ENCODE data around the gene KLHL20.

DNA sequence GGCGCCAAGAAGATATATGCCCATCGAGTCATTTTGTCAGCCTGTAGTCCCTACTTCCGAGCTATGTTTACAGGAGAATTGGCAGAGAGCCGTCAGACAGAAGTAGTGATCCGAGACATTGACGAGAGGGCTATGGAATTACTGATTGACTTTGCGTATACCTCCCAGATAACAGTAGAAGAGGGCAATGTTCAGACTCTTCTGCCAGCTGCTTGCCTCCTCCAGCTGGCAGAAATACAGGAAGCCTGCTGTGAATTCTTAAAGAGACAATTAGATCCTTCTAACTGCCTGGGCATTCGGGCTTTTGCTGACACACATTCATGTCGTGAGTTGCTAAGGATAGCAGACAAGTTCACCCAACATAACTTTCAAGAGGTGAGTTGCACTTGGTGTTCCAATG is 19.1 kb downstream of the KLHL20 start:
- TF ChIP-seq, protein P1, sequence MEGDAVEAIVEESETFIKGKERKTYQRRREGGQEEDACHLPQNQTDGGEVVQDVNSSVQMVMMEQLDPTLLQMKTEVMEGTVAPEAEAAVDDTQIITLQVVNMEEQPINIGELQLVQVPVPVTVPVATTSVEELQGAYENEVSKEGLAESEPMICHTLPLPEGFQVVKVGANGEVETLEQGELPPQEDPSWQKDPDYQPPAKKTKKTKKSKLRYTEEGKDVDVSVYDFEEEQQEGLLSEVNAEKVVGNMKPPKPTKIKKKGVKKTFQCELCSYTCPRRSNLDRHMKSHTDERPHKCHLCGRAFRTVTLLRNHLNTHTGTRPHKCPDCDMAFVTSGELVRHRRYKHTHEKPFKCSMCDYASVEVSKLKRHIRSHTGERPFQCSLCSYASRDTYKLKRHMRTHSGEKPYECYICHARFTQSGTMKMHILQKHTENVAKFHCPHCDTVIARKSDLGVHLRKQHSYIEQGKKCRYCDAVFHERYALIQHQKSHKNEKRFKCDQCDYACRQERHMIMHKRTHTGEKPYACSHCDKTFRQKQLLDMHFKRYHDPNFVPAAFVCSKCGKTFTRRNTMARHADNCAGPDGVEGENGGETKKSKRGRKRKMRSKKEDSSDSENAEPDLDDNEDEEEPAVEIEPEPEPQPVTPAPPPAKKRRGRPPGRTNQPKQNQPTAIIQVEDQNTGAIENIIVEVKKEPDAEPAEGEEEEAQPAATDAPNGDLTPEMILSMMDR (IDR thresholded peaks at IDR 0.05): no peak
- TF ChIP-seq POLR2A (IDR thresholded peaks at IDR 0.05; ENCODE audit: low read depth): no peak
- no peak for TF ChIP-seq POLR2AphosphoS5 (IDR thresholded peaks at IDR 0.05)
- TF ChIP-seq EP300 (IDR thresholded peaks at IDR 0.05): no peak

Data from esophagus muscularis mucosa (tissue), 4 donors.